ENCODE measurements around the gene PFKP. TPM values are rescaled to one million over a fixed set of nuclear protein-coding genes. Genes with fewer than 3 reads are reported as not detected.

The PFKP gene
- total RNA-seq, 2 donors from 2014 or later: 17.4 to 39.6 TPM

DNA sequence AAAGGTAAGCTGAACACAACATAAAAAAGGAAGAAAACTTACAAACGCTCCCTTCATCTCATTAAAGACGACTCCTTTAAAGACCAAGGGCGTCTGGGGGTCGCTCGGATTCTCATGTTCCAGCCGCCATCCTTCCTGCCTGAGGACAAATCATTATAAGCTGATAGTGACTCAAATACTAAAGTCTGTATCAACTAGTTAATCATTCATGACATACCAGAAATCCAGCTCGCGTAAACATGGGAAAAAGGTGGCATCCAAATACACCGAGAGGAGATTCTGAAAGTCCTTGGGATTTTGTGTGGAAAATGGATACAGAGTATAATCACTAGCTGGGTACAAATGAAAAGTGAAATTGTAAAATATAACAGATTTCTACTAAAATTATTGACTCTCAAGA, 97.8 kb downstream of the PFKP start:
- intact Hi-C loops (cut with DNase I): no loop called here
- no peaks in the 10 kb centered on the region for H3K4me1 ChIP-seq
- TF ChIP-seq, protein P1, sequence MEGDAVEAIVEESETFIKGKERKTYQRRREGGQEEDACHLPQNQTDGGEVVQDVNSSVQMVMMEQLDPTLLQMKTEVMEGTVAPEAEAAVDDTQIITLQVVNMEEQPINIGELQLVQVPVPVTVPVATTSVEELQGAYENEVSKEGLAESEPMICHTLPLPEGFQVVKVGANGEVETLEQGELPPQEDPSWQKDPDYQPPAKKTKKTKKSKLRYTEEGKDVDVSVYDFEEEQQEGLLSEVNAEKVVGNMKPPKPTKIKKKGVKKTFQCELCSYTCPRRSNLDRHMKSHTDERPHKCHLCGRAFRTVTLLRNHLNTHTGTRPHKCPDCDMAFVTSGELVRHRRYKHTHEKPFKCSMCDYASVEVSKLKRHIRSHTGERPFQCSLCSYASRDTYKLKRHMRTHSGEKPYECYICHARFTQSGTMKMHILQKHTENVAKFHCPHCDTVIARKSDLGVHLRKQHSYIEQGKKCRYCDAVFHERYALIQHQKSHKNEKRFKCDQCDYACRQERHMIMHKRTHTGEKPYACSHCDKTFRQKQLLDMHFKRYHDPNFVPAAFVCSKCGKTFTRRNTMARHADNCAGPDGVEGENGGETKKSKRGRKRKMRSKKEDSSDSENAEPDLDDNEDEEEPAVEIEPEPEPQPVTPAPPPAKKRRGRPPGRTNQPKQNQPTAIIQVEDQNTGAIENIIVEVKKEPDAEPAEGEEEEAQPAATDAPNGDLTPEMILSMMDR (IDR thresholded peaks at IDR 0.05): no peak
- no peak for TF ChIP-seq POLR2A (IDR thresholded peaks at IDR 0.05)

DNA sequence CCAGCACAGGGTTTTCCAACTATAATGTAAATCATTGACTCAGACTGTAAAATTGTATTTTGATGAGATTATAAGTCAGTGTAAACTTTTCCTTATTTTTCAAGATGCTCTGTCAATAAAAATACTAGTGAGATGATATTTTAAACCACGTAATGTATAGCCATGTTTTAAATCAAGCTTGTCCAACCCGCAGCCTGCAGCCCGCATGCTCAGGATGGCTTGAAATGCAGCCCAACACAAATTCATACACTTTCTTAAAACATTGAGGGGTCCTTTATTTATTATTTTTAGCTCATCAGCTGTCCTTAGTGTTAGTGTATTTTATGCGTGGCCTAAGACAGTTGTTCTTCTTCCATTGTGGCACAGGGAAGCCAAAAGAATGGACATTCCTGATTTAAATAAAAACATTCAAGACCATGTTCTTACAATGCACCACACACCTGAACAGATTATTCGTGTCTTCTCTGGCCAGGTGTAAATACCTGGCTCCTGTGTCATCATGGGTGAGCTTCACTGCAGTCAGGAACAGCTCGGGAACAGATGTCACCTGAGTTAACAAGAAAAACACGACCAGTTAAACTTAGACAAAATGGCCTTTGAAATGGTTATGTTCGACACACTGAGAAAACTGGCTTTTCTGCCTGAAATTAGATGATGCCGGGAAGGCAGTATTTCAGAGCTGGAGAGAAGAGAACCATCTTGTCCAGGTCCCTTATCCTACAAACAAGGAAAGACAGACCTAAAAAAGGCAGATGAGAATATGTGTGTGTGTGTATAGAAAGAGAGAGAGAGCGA, 99.3 kb downstream of the PFKP start:
- Histone ChIP-seq H3K4me1 (peaks cover 11% of the 10 kb centered on the region), H3K27ac (no peak overlapping the region), H3K4me3 (no peak overlapping the region), H3K9me3 (no peaks in the 10 kb centered on the region), H3K36me3 (replicated peaks in 1 of 2; ENCODE audit: insufficient read depth in 1 of 2, low read depth in 2 of 2) (peaks cover 19 to 25% of the 10 kb centered on the region in 2 donors), H3K27me3 (no peaks in the 10 kb centered on the region)
- no peak for DNase-seq
- ATAC-seq: no peak
- 74 to 84% methylated on average over 10 of the region's 10 CpGs for WGBS, 2 donors
- no peak for TF ChIP-seq POLR2A (IDR thresholded peaks at IDR 0.05)
- TF ChIP-seq, protein P1 (IDR thresholded peaks at IDR 0.05): no peak
- intact Hi-C loops (cut with DNase I): no loop called here

More for the DNA sequence above, 97.8 kb downstream of the PFKP start:
- no peak for DNase-seq
- no peak for ATAC-seq
- WGBS, 2 donors: 79 to 84% methylated on average over 9 of the region's 9 CpGs
- Histone ChIP-seq H3K9me3 (no peaks in the 10 kb centered on the region), H3K36me3 (replicated peaks in 1 of 2; ENCODE audit: insufficient read depth in 1 of 2, low read depth in 2 of 2) (peaks cover 19 to 25% of the 10 kb centered on the region in 2 donors), H3K27ac (no peak overlapping the region), H3K27me3 (no peaks in the 10 kb centered on the region), H3K4me3 (no peak overlapping the region)

DNA sequence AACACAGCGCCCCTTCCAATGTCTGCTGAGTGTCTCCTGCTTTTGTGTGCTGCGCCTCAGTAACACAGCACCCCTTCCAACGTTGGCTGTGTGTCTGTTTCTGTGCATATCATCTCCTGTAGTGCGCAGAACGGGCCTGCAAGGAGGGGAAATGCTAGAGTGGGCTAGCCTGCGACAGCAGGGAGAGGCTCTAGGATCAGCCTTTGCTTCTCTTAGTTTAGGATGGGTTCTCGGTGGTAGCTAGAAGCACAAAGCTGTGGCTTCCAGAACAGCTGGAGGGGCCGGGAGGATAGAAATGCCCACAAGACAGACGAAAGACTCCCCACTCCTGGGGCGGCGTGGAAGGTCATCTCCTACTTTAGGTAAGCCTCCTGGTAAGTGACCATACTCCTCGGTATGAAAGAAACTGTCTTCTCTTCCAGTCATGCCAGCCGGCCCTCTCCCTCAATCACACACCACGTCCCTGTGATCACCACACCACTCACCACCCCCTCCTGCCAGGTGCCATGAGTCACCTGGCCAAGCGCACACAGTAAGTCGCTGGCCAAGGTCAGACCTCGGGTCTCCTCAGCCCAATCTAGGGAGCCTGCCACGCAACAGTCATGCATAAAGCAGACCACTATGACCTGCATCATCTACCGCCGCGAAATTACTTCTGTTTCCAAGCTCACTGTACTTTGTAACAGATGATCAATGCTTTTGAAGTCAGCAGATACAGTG, 100.4 kb downstream of the PFKP start:
- H3K4me3 ChIP-seq: no peak overlapping the region
- DNase-seq: no peak
- H3K36me3 ChIP-seq (replicated peaks in 1 of 2; ENCODE audit: insufficient read depth in 1 of 2, low read depth in 2 of 2): peaks cover 19 to 20% of the 10 kb centered on the region in 2 donors
- H3K9me3 ChIP-seq: no peaks in the 10 kb centered on the region
- intact Hi-C loops (cut with DNase I): no loop called here
- WGBS, 2 donors: 87 to 93% methylated on average over 21 of the region's 21 CpGs
- peaks cover 12% of the 10 kb centered on the region for H3K4me1 ChIP-seq
- no peak for ATAC-seq
- no peaks in the 10 kb centered on the region for H3K27me3 ChIP-seq
- H3K27ac ChIP-seq: no peak overlapping the region
- no peak for TF ChIP-seq POLR2A (IDR thresholded peaks at IDR 0.05)
- TF ChIP-seq, protein P1 (IDR thresholded peaks at IDR 0.05): no peak

DNA sequence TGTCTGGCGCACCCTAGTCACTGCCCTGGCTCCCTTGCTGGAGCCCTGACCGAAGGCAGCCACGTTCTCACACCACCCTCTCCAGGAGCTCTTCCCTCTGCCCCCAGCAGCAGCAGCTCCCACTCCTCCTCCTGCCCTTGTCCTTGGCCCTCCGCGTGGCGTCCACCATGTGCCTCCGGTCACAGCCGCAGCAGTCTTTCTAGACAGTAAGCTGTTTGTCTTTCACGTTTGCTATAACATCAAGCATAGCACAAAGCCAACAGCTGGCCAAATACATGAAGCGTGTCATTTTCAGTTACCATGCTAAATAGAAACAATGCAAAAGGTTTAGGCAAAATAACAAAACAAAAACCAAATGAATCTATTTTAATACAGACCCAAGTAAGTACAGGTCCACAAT, 101.9 kb downstream of the PFKP start:
- peaks cover 6 to 15% of the 10 kb centered on the region in 2 donors for H3K36me3 ChIP-seq (replicated peaks in 1 of 2; ENCODE audit: insufficient read depth in 1 of 2, low read depth in 2 of 2)
- H3K4me1 ChIP-seq: peaks cover 12% of the 10 kb centered on the region
- ATAC-seq (no peak), DNase-seq (no peak)
- H3K4me3 ChIP-seq: no peak overlapping the region
- H3K27ac ChIP-seq: no peak overlapping the region
- intact Hi-C loops (cut with DNase I): no loop called here
- TF ChIP-seq, protein P1 (IDR thresholded peaks at IDR 0.05): no peak
- TF ChIP-seq POLR2A (IDR thresholded peaks at IDR 0.05): no peak
- 77% methylated on average over 10 of the region's 10 CpGs for WGBS, 2 donors
- H3K27me3 ChIP-seq: no peaks in the 10 kb centered on the region
- no peaks in the 10 kb centered on the region for H3K9me3 ChIP-seq
